NCI-H2107 treated with DMSO at 0.1 percent for 48 hours (cell line): Measurements from ENCODE around the gene ACTR1A.

Source experiments
- DNase-seq: peaks from one replicate; lab custom pipeline; 2025; ENCODE audit not compliant: unreplicated experiment; lab: John Stamatoyannopoulos, UW

Gene ACTR1A

GRCh38 chr10:102431452-102432124 lies 70.9 kb downstream of the ACTR1A start:
- no peak for DNase-seq

- no peak for DNase-seq
Measured at GRCh38 chr10:102429468-102429867, 73.0 kb downstream of the ACTR1A start.
